ENCODE results near the gene ZCRB1. TPM values are rescaled to one million over a fixed set of nuclear protein-coding genes. Genes with fewer than 3 reads are reported as not detected.
"Not testable (repeated sequence)": the region's sequence is repeated elsewhere in the genome, so short reads cannot be mapped to it uniquely, and the experiment has no call there.

Gene ZCRB1
- total RNA-seq, 1 donor from 2014 or later, result 57.5 TPM

- Mint-ChIP-seq H3K4me3 (ENCODE audit: unreplicated experiment) (no peak overlapping the region), H3K4me1 (ENCODE audit: low read depth) (peaks cover 7% of the 10 kb centered on the region)
- no peak for TF ChIP-seq CTCF (IDR thresholded peaks at IDR 0.05)
Observed at GRCh38 chr12:42338280-42338679, 12.4 kb upstream of the ZCRB1 start.

DNA sequence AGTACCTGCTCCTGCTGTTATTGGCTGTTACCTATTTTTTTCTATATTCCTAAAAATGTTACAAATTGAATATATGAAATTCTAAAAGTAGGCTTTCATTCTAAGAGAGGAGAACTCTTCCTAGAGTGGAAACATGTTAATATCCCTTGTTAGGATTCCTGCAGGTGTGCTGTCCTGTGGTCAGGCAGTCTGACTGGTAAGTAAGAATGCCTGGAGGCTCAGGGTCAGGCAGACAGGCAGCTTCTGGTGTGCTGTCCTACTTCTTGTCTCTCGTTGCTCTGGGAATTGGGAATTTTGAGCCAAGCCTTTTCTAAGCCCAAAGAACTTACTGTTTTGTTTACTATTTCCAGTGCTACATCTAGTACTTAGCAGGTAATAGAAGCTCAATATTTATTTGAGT lies 10.4 kb upstream of the ZCRB1 start:
- no peak for TF ChIP-seq CTCF (IDR thresholded peaks at IDR 0.05)
- no peak overlapping the region for H3K4me3 Mint-ChIP-seq (ENCODE audit: unreplicated experiment)
- no peak overlapping the region for H3K27ac Mint-ChIP-seq (ENCODE audit: unreplicated experiment)
- no peaks in the 10 kb centered on the region for H3K9me3 Mint-ChIP-seq (ENCODE audit: low read depth)
- peaks cover 5% of the 10 kb centered on the region for H3K36me3 Mint-ChIP-seq (ENCODE audit: low read depth)
- no peak for DNase-seq (ENCODE audit: low spot score)
- H3K4me1 Mint-ChIP-seq (ENCODE audit: low read depth), result peaks cover 16% of the 10 kb centered on the region
- no peaks in the 10 kb centered on the region for H3K27me3 Mint-ChIP-seq (ENCODE audit: low read depth)

More at GRCh38 chr12:42338280-42338679, 12.4 kb upstream of the ZCRB1 start:
- H3K27ac Mint-ChIP-seq (ENCODE audit: unreplicated experiment), result no peak overlapping the region
- H3K27me3 Mint-ChIP-seq (ENCODE audit: low read depth), result no peaks in the 10 kb centered on the region
- no peaks in the 10 kb centered on the region for H3K9me3 Mint-ChIP-seq (ENCODE audit: low read depth)
- no peak for DNase-seq (ENCODE audit: low spot score)
- peaks cover 5% of the 10 kb centered on the region for H3K36me3 Mint-ChIP-seq (ENCODE audit: low read depth)

DNA sequence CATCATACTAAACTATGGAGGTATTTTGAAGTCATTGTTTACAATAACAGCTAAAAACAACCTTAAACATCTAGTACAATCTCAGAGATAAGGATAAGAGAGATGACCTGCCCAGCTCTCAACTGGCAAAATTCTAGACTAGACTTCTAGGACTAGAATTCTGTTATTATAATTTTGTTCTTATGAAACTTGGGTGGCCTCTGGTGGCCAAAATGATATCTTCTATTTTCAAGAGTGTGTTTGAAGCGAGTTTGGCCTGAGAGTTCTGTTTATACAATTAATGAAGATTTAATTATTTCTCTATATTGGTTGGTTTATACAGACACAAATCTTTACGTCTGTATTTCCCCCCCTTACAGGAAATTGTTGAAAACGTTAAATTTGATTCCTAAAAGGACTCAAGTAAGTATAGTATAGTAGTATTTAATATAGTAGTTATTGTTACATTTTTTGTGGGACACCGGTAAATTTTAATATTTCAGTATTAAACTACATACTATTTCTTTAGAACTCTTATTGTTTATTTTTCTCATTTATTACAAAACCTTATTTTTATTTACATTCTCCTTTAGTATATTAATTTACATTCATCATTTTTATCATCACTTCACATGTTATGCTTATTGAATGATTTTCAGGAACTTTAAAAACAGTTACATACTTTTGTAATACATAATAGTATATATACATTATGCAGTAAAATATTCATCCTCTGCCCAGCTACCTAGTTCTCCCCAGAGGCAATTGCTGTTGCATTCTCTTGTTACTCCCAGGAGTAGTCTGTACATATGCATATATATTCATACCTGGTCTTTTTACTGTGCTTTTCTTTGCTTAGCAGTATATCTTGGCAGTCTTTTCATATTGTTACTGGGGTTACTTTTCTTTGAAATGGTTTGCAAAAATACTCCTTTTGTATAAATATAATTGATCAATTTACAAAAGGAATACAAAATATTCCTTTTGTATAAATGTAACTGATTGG lies 6.7 kb upstream of the ZCRB1 start:
- H3K4me1 Mint-ChIP-seq (ENCODE audit: low read depth), result peaks cover 34% of the 10 kb centered on the region
- H3K9me3 Mint-ChIP-seq (ENCODE audit: low read depth), result no peaks in the 10 kb centered on the region
- H3K4me3 Mint-ChIP-seq (ENCODE audit: unreplicated experiment), result no peak overlapping the region
- TF ChIP-seq CTCF (IDR thresholded peaks at IDR 0.05), result peak; percentile 89
- H3K27me3 Mint-ChIP-seq (ENCODE audit: low read depth), result no peaks in the 10 kb centered on the region
- no peaks in the 10 kb centered on the region for H3K36me3 Mint-ChIP-seq (ENCODE audit: low read depth)
- H3K27ac Mint-ChIP-seq (ENCODE audit: unreplicated experiment), result peak overlapping the region; percentile 65
- no peak for DNase-seq (ENCODE audit: low spot score)

GRCh38 chr12:42330097-42330496 lies 4.2 kb upstream of the ZCRB1 start:
- H3K4me1 Mint-ChIP-seq (ENCODE audit: low read depth), result peaks cover 50% of the 10 kb centered on the region
- DNase-seq (ENCODE audit: low spot score); H3K27me3 Mint-ChIP-seq (ENCODE audit: low read depth); H3K36me3 Mint-ChIP-seq (ENCODE audit: low read depth); H3K9me3 Mint-ChIP-seq (ENCODE audit: low read depth); H3K4me3 Mint-ChIP-seq (ENCODE audit: unreplicated experiment); H3K27ac Mint-ChIP-seq (ENCODE audit: unreplicated experiment): not testable (repeated sequence)

GRCh38 chr12:42327227-42327590 lies 1.3 kb upstream of the ZCRB1 start:
- H3K4me1 Mint-ChIP-seq (ENCODE audit: low read depth), result peaks cover 43% of the 10 kb centered on the region
- no peak for TF ChIP-seq CTCF (IDR thresholded peaks at IDR 0.05)
- H3K9me3 Mint-ChIP-seq (ENCODE audit: low read depth), result no peaks in the 10 kb centered on the region
- H3K27me3 Mint-ChIP-seq (ENCODE audit: low read depth), result no peaks in the 10 kb centered on the region
- peak overlapping the region; percentile 94 for H3K27ac Mint-ChIP-seq (ENCODE audit: unreplicated experiment)
- no peaks in the 10 kb centered on the region for H3K36me3 Mint-ChIP-seq (ENCODE audit: low read depth)
- peak overlapping the region; percentile 95 for H3K4me3 Mint-ChIP-seq (ENCODE audit: unreplicated experiment)
- DNase-seq (ENCODE audit: low spot score), result no peak

All from chondrocyte (in vitro differentiated cells).